Breast epithelium (tissue), 4 donors: ENCODE results near the gene SLC22A8. TPM values are rescaled to one million over a fixed set of nuclear protein-coding genes. Genes with fewer than 3 reads are reported as not detected.
"Not testable (repeated sequence)": the region's sequence is repeated elsewhere in the genome, so short reads cannot be mapped to it uniquely, and the experiment has no call there.

Source experiments
- DNase-seq, 2 donors: peaks; one replicate each; pipeline ENCODE4 v3.0.0-alpha.2; 2019; ENCODE audit warnings: low spot score in 2 of 2
- H3K27ac ChIP-seq, 2 donors: fragments of 200-600 bp; sonication (generic) in 1 of 2; one replicate each; pipeline ENCODE4 v1.5.1; 2016 to 2019; ENCODE audit warnings: mild to moderate bottlenecking in 1 of 2
- H3K27me3 ChIP-seq, 2 donors: fragments of 200-600 bp; sonication (generic) in 1 of 2; one replicate each; pipeline versions ENCODE4 v1.5.1 to v1.6.0; 2017 to 2019; ENCODE audit warnings: control low read depth in 1 of 2, mild to moderate bottlenecking in 1 of 2
- H3K36me3 ChIP-seq: fragments of 200-600 bp; one replicate; pipeline ENCODE4 v1.5.1; 2019
- H3K4me1 ChIP-seq, 2 donors: fragments of 200-600 bp; sonication (generic); one replicate each; pipeline ENCODE4 v1.5.1; 2016 to 2019; ENCODE audit warnings: control low read depth in 1 of 2
- H3K4me3 ChIP-seq, 3 donors: fragments of 200-600 bp; sonication (generic); 1 replicate in 2 of 3; 2 replicates in 1 of 3; pipeline ENCODE4 v1.5.1; 2016 to 2019; ENCODE audit warnings: mild to moderate bottlenecking in 3 of 3, moderate library complexity in 2 of 3
- H3K9me3 ChIP-seq, 2 donors: fragments of 200-600 bp; sonication (generic) in 1 of 2; one replicate each; pipeline ENCODE4 v1.5.1; 2016 to 2019; ENCODE audit warnings: control low read depth in 1 of 2
- POLR2A ChIP-seq: fragments of 450-650 bp; IDR thresholded peaks from one replicate; pipeline ENCODE4 v1.6.1; 2016; ENCODE audit warnings: antibody characterized with exemption, mild to moderate bottlenecking, moderate library complexity
- POLR2AphosphoS5 ChIP-seq, 3 donors: sonication (generic); formaldehyde crosslinking; IDR thresholded peaks; one replicate each; pipeline ENCODE4 v1.6.1; 2017; ENCODE audit warnings: antibody characterized with exemption in 3 of 3
- intact Hi-C: fragments of 100-400 bp; cut with DNase I; formaldehyde crosslinking; loops from one replicate; pipeline ENCODE4 v1.15.1; 2023; ENCODE audit warnings: low total_unique reads
- total RNA-seq, 3 donors: library from RNA; depleted of rRNA; stranded (reverse); fragments of >200 nt; gene quantifications; one replicate each; pipeline ENCODE4 v1.1.0, GENCODE V29; 2016
- TF ChIP-seq, protein P1 (sequence below), 3 donors: fragments of 450-650 bp; IDR thresholded peaks; one replicate each; pipeline ENCODE4 v1.5.1; 2016 to 2017; ENCODE audit warnings: antibody characterized with exemption in 3 of 3, mild to moderate bottlenecking in 3 of 3, moderate library complexity in 3 of 3

SLC22A8 gene, protein sequence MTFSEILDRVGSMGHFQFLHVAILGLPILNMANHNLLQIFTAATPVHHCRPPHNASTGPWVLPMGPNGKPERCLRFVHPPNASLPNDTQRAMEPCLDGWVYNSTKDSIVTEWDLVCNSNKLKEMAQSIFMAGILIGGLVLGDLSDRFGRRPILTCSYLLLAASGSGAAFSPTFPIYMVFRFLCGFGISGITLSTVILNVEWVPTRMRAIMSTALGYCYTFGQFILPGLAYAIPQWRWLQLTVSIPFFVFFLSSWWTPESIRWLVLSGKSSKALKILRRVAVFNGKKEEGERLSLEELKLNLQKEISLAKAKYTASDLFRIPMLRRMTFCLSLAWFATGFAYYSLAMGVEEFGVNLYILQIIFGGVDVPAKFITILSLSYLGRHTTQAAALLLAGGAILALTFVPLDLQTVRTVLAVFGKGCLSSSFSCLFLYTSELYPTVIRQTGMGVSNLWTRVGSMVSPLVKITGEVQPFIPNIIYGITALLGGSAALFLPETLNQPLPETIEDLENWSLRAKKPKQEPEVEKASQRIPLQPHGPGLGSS
- total RNA-seq = not detected

DNA sequence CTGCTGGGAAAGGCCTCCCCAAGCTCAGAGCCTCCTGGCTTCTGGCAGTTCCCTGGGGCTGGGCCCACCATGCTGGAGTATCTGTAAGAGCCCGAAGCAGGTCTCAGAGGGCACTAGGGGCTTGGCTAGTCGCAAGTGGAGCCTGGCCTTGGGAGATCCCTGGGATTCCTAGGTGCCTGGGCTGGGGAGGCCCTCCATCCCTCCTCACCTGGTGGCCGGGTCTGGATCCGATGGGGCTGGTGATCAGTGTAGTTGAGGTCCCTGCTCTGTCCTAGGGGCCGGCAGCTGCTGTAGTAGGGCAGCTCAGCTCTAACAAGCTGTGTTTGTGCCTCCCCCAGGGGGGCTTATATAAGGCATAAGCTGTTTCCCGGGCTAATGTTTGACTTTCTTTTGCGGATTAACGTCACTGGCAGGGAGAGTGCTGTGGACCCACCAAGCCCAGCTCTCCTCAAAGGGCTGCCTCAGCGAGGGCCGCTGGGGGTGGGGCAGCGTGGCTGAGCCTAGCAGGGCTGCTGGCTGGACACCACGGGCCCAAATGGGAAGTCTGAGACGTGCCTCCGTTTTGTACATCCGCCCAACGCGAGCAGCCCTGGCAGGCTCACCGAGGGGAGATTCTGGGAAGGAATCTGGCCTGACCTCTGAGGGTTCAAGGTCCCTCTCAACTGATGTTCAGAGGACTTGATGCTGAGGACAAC is at the start of gene SLC22A8:
SLC22A8 (minus strand) TSS at position 321 of the 695 bp plus-strand sequence. CDS start 883 bp downstream, outside the sequence.
- Histone ChIP-seq H3K27me3 (no peaks in the 10 kb centered on the region), H3K27ac (no peak within 1 kb of the TSS), H3K36me3 (no peaks in the 10 kb centered on the region), H3K4me1 (no peaks in the 10 kb centered on the region), H3K4me3 (no peak within 1 kb of the TSS), H3K9me3 (no peaks in the 10 kb centered on the region)
- intact Hi-C loops = no loop called here
- no peak for DNase-seq
- TF ChIP-seq, protein P1, sequence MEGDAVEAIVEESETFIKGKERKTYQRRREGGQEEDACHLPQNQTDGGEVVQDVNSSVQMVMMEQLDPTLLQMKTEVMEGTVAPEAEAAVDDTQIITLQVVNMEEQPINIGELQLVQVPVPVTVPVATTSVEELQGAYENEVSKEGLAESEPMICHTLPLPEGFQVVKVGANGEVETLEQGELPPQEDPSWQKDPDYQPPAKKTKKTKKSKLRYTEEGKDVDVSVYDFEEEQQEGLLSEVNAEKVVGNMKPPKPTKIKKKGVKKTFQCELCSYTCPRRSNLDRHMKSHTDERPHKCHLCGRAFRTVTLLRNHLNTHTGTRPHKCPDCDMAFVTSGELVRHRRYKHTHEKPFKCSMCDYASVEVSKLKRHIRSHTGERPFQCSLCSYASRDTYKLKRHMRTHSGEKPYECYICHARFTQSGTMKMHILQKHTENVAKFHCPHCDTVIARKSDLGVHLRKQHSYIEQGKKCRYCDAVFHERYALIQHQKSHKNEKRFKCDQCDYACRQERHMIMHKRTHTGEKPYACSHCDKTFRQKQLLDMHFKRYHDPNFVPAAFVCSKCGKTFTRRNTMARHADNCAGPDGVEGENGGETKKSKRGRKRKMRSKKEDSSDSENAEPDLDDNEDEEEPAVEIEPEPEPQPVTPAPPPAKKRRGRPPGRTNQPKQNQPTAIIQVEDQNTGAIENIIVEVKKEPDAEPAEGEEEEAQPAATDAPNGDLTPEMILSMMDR (IDR thresholded peaks at IDR 0.05) = no peak
- TF ChIP-seq POLR2A (no peak), POLR2AphosphoS5 (IDR thresholded peaks at IDR 0.05) (no peak)

DNA sequence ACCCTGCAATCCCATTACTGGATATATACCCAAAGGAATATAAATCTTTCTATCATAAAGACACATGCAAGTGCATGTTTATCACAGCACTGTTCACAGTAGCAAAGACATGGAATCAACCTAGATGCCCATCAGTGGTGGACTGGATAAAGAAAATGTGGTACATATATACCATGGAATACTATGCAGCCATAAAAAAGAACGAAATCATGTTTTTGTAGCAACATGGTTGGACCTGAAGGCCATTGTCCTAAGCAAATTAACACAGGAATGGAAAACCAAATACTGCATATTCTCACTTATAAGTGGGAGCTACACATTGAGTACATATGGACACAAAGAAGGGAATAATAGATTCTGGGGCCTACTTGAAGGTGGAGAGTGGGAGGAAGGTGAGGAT is 30.6 kb upstream of the SLC22A8 start:
- DNase-seq, intact Hi-C loops, H3K27me3 ChIP-seq, H3K36me3 ChIP-seq, H3K27ac ChIP-seq, H3K4me1 ChIP-seq, H3K4me3 ChIP-seq: not testable (repeated sequence)
- H3K9me3 ChIP-seq = peaks cover 0 to 16% of the 10 kb centered on the region in 2 donors

DNA sequence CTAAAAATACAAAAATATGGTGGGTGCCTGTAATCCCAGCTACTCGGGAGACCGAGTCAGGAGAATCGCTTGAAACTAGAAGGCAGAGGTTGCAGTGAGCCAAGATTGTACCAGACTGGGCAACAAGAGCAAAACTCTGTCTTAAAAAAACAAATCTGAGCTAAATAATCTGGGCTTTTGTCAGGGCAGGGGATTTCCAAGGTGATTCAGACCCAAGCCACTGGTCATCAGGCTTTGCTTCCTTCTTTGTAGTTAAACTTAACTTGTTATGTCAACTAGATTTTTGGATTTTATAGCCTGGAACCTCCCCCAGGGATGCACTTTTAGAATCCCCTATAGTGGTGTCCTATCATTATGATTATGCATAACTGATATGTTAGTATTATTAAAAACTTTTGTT is 27.0 kb upstream of the SLC22A8 start:
- Histone ChIP-seq H3K4me3 (no peak overlapping the region), H3K36me3 (no peaks in the 10 kb centered on the region), H3K27me3 (no peaks in the 10 kb centered on the region), H3K27ac (no peak overlapping the region), H3K4me1 (no peaks in the 10 kb centered on the region), H3K9me3 (no peaks in the 10 kb centered on the region)
- no peak for DNase-seq
- TF ChIP-seq, protein P1 (IDR thresholded peaks at IDR 0.05) = no peak
- no peak for TF ChIP-seq POLR2A
- TF ChIP-seq POLR2AphosphoS5 (IDR thresholded peaks at IDR 0.05) = no peak
- intact Hi-C loops = no loop called here

DNA sequence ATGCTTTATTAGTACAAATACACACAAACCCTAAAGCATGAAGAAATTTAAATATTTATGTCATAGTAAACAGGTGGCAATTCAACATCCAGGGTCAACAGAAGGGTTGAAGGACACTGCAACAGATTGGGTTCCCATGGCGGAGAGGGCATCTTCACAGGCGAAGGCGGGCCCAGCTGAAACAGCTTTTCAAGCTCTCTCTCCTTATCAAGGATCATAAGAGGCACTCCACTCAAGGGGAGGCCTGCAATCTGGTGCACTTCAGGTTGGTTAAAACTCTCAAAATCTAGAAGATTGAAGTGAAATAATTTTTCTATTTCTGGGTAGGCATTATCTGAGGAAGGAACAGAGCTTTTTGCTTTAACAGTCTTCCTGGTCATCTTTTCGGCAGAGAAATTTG is 16.8 kb upstream of the SLC22A8 start:
- Histone ChIP-seq H3K9me3 (no peaks in the 10 kb centered on the region), H3K27me3 (no peaks in the 10 kb centered on the region), H3K36me3 (no peaks in the 10 kb centered on the region), H3K4me1 (no peaks in the 10 kb centered on the region), H3K4me3 (no peak overlapping the region), H3K27ac (no peak overlapping the region)
- DNase-seq = no peak
- intact Hi-C loops = no loop called here
- TF ChIP-seq POLR2A (no peak), POLR2AphosphoS5 (IDR thresholded peaks at IDR 0.05) (no peak)
- TF ChIP-seq, protein P1 (IDR thresholded peaks at IDR 0.05) = no peak

DNA sequence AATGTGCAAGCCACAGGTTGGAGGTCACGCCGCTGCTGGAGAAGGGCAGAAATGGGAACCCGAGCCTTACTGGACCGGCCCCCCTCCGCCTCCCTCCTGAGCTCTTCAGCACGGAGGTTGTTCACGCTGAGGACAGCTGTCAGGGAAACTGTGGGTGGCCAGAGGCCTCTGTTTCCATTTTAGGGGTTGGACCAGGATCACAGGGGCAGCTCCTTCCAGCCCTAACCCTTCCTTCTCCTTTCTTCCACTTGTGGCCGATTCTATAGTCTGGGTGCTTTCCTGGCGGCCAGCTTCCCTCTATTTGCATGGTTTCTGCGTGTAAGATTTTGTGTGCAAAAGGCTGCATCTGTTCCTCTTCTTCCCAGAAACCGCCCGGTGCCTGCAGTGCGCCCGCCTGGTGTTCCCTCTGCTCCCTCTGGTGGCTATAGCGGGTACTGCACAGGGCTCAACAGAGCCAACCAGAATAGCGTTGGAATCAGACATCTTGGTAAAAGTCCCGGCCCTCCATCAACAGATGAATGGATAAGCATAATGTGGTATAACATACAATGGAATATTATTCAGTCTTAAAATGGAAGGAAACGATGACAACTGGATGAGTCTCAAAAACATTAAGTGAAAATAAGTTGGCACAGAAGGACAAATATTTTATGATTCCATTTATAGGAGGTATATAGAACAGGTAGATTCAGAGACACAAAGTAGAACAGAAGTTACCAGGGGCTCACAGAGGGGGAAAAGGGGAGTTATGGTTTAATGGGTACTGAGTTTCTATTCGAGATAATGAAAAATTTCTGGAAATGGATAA is 8.4 kb upstream of the SLC22A8 start:
- H3K4me3 ChIP-seq = peak overlapping the region in 1 of 3 donors; percentile 12
- no peaks in the 10 kb centered on the region for H3K36me3 ChIP-seq
- no peaks in the 10 kb centered on the region for H3K4me1 ChIP-seq
- no peaks in the 10 kb centered on the region for H3K9me3 ChIP-seq
- no peaks in the 10 kb centered on the region for H3K27me3 ChIP-seq
- TF ChIP-seq POLR2AphosphoS5 (IDR thresholded peaks at IDR 0.05) = peak in 1 of 3 donors; percentile 20
- TF ChIP-seq POLR2A = no peak
- TF ChIP-seq, protein P1 (IDR thresholded peaks at IDR 0.05) = peak; percentile 99
- intact Hi-C loops = loop anchor here (5.0 kb wide), 1 partner anchor 117 kb away; no protein-coding TSS in a partner anchor
- H3K27ac ChIP-seq = no peak overlapping the region
- peak; percentile 78 to 90 for DNase-seq
